IMR-90 (cell line): ENCODE results near the gene TAF10. TPM values are rescaled to one million over a fixed set of nuclear protein-coding genes. Genes with fewer than 3 reads are reported as not detected.

ENCODE experiments used
- ATAC-seq: fragments of 200-7000 bp; cut with Tn5 transposase; 2 replicates; pipeline ENCODE4 v1.9.1; 2020; ENCODE audit warnings: low read depth, mild to moderate bottlenecking, moderate library complexity
- BruUV-seq: library from RNA; stranded (reverse); fragments of 400-500 nt; replicated peaks from 2 replicates; lab custom pipeline; 2021; lab: Mats Ljungman, UMichigan
- CTCF ChIA-PET: fragments of 300-600 bp; formaldehyde crosslinking; extraction: SDS; loops from one replicate; lab custom pipeline; 2021; ENCODE audit warnings: antibody characterized with exemption; lab: Yijun Ruan, JAX
- POLR2A ChIA-PET: fragments of 300-600 bp; sonication (Branson Sonifier 250); formaldehyde crosslinking; loops from one replicate; lab custom pipeline; 2022; ENCODE audit warnings: antibody characterized with exemption; ENCODE audit not compliant: unreplicated experiment; lab: Charles Lee
- DNase-seq: peaks from one replicate; pipeline ENCODE4 v3.0.0; 2013
- H2AFZ ChIP-seq: replicated peaks from 2 replicates; pipeline ENCODE3; 2013; ENCODE audit warnings: low read length, mild to moderate bottlenecking; ENCODE audit not compliant: poor library complexity
- H2AK5ac ChIP-seq: 2 replicates; pipeline ENCODE4 v1.6.1; 2013; ENCODE audit warnings: low read depth, low read length, inconsistent platforms
- H2AK9ac ChIP-seq: replicated peaks from 2 replicates; pipeline ENCODE3; 2013; ENCODE audit warnings: mild to moderate bottlenecking, low read depth, low read length, moderate library complexity; ENCODE audit not compliant: poor library complexity
- H2BK120ac ChIP-seq: 2 replicates; pipeline ENCODE4 v1.6.1; 2013; ENCODE audit warnings: low read depth, low read length, inconsistent platforms
- H2BK15ac ChIP-seq: 3 replicates; pipeline ENCODE4 v1.6.1; 2013; ENCODE audit warnings: low read depth, low read length, inconsistent platforms
- H2BK20ac ChIP-seq: 2 replicates; pipeline ENCODE4 v1.6.1; 2013; ENCODE audit warnings: low read depth, mild to moderate bottlenecking, inconsistent platforms, low read length, moderate library complexity
- H2BK5ac ChIP-seq: 2 replicates; pipeline ENCODE4 v1.6.1; 2013; ENCODE audit warnings: mild to moderate bottlenecking, low read depth, low read length, inconsistent platforms; ENCODE audit not compliant: poor library complexity, severe bottlenecking
- H3K14ac ChIP-seq: replicated peaks from 2 replicates; pipeline ENCODE4 v1.6.1; 2013; ENCODE audit warnings: low read depth, low read length, inconsistent platforms
- H3K18ac ChIP-seq: 2 replicates; pipeline ENCODE4 v1.6.1; 2013; ENCODE audit warnings: low read depth, low read length, control low read depth
- H3K23ac ChIP-seq: 2 replicates; pipeline ENCODE4 v1.6.1; 2013; ENCODE audit warnings: low read depth, low read length, inconsistent platforms
- H3K27ac ChIP-seq: 2 replicates; pipeline ENCODE4 v1.5.1; 2013; ENCODE audit warnings: mild to moderate bottlenecking, control low read depth, low read length; ENCODE audit not compliant: insufficient read depth
- H3K27me3 ChIP-seq: 2 replicates; pipeline ENCODE4 v1.6.1; 2013; ENCODE audit warnings: low read length; ENCODE audit not compliant: control insufficient read depth, insufficient read depth
- H3K36me3 ChIP-seq: 2 replicates; pipeline ENCODE4 v1.6.1; 2013; ENCODE audit warnings: low read length, mixed read lengths; ENCODE audit not compliant: control insufficient read depth, insufficient read depth
- H3K4ac ChIP-seq: 2 replicates; pipeline ENCODE4 v1.6.1; 2013; ENCODE audit warnings: low read depth, low read length, inconsistent platforms
- H3K4me1 ChIP-seq: 2 replicates; pipeline ENCODE4 v1.6.1; 2013; ENCODE audit warnings: low read length, mixed read lengths; ENCODE audit not compliant: control insufficient read depth, insufficient read depth
- H3K4me2 ChIP-seq: 2 replicates; pipeline ENCODE4 v1.6.1; 2013; ENCODE audit warnings: low read depth, mild to moderate bottlenecking, control low read depth, low read length, moderate library complexity
- H3K4me3 ChIP-seq: 2 replicates; pipeline ENCODE4 v1.5.1; 2013; ENCODE audit warnings: low read depth, mild to moderate bottlenecking, control low read depth, low read length, moderate library complexity; ENCODE audit not compliant: insufficient read depth
- H3K56ac ChIP-seq: 2 replicates; pipeline ENCODE4 v1.6.1; 2013; ENCODE audit warnings: low read length, inconsistent platforms; ENCODE audit not compliant: insufficient read depth; ENCODE audit errors: extremely low read depth
- H3K79me1 ChIP-seq, 2 experiments: 2 replicates each; pipeline ENCODE4 v1.6.1; 2013; ENCODE audit warnings: low read length in 2 of 2, inconsistent platforms in 1 of 2, low read depth in 1 of 2
- H3K9ac ChIP-seq: 2 replicates; pipeline ENCODE4 v1.6.1; 2013; ENCODE audit warnings: low read depth, low read length, control low read depth
- H3K9me1 ChIP-seq: 2 replicates; pipeline ENCODE4 v1.6.1; 2013; ENCODE audit warnings: low read length, inconsistent platforms; ENCODE audit not compliant: insufficient read depth
- H3K9me3 ChIP-seq: 2 replicates; pipeline ENCODE4 v1.6.1; 2013; ENCODE audit warnings: low read length; ENCODE audit not compliant: control insufficient read depth, insufficient read depth
- H4K20me1 ChIP-seq: 2 replicates; pipeline ENCODE4 v1.6.1; 2013; ENCODE audit warnings: low read length, inconsistent platforms; ENCODE audit not compliant: insufficient read depth
- H4K5ac ChIP-seq: 2 replicates; pipeline ENCODE4 v1.6.1; 2013; ENCODE audit warnings: mild to moderate bottlenecking, low read depth, low read length, control low read depth
- H4K8ac ChIP-seq, 2 experiments: 2 replicates each; pipeline ENCODE4 v1.6.1; 2013; ENCODE audit warnings: low read depth in 2 of 2, low read length in 2 of 2, control low read depth in 1 of 2, inconsistent platforms in 1 of 2
- H4K91ac ChIP-seq: 2 replicates; pipeline ENCODE4 v1.6.1; 2013; ENCODE audit warnings: low read depth, low read length, inconsistent platforms; ENCODE audit not compliant: insufficient read depth
- BHLHE40 ChIP-seq: fragments of 150-350 bp; IDR thresholded peaks from 2 replicates; pipeline ENCODE4 v1.6.1; 2016; ENCODE audit warnings: mild to moderate bottlenecking, low read depth, low read length
- CHD1 ChIP-seq: IDR thresholded peaks from 2 replicates; pipeline ENCODE4 v1.6.1; 2012; ENCODE audit warnings: low read depth, low read length, improper control_type of control experiment
- MXI1 ChIP-seq: IDR thresholded peaks from 2 replicates; pipeline ENCODE4 v1.6.1; 2012; ENCODE audit warnings: low read depth, mild to moderate bottlenecking, low read length, moderate library complexity, borderline replicate concordance
- RCOR1 ChIP-seq: IDR thresholded peaks from 2 replicates; pipeline ENCODE4 v1.6.1; 2012; ENCODE audit warnings: mild to moderate bottlenecking, low read length, improper control_type of control experiment; ENCODE audit not compliant: insufficient replicate concordance
- RFX5 ChIP-seq: IDR thresholded peaks from 2 replicates; pipeline ENCODE4 v1.8.0; 2012; ENCODE audit warnings: low read depth, mild to moderate bottlenecking, low read length, moderate library complexity
- SMC3 ChIP-seq: fragments of 150-350 bp; IDR thresholded peaks from 2 replicates; pipeline ENCODE4 v1.6.1; 2016; ENCODE audit warnings: low read depth, mild to moderate bottlenecking, antibody characterized with exemption, low read length, moderate library complexity
- USF2 ChIP-seq: fragments of 150-350 bp; IDR thresholded peaks from 2 replicates; pipeline ENCODE4 v1.6.1; 2017; ENCODE audit warnings: mild to moderate bottlenecking, antibody characterized with exemption, low read length, low read depth
- WGBS, 2 experiments: methylation state at CpG; one replicate each; pipeline versions ENCODE4 v1.1.5 to v1.1.7; 2013; ENCODE audit warnings: missing lambda C conversion rate in 2 of 2; ENCODE audit not compliant: insufficient read length in 1 of 2; ENCODE audit errors: extremely low coverage in 2 of 2; 5-methylcytosine and 5-hydroxymethylcytosine counted together
- dilution Hi-C: fragments of 300-500 bp; cut with HindIII; formaldehyde crosslinking; loops from one replicate; pipeline ENCODE4 v1.14.3; 2018; ENCODE audit warnings: low sequenced_read_pairs; ENCODE audit not compliant: unreplicated experiment
- in situ Hi-C: fragments of 300-500 bp; cut with MboI; formaldehyde crosslinking; loops from 3 replicates; pipeline ENCODE4 v1.14.3; 2019; ENCODE audit warnings: low sequenced_read_pairs, inconsistent platforms, mixed read lengths
- intact Hi-C: fragments of 100-400 bp; cut with micrococcal nuclease; formaldehyde crosslinking; loops from 2 replicates; pipeline ENCODE4 v1.10.0; 2022
- polyA plus RNA-seq, 3 experiments: library from polyadenylated mRNA; depleted of rRNA; stranded (reverse); fragments of >200 nt; gene quantifications; 2 replicates each; pipeline ENCODE4 v1.2.3, GENCODE V29; 2012; ENCODE audit warnings: low replicate concordance in 1 of 3
- total RNA-seq: library from RNA; depleted of rRNA; stranded (reverse); fragments of >200 nt; gene quantifications from 2 replicates; pipeline ENCODE4 v1.2.3, GENCODE V29; 2012
- TF ChIP-seq, protein P1 (sequence below): conservative IDR thresholded peaks from 2 replicates; pipeline ENCODE4 v1.5.1; 2012; ENCODE audit warnings: mild to moderate bottlenecking, low read depth, low read length, improper control_type of control experiment

TAF10 gene
- total and polyA plus RNA-seq, 2 of the 4 experiments (the other 2 are of a cell fraction): 18.6 to 132 TPM

- TF ChIP-seq BHLHE40: no peak
These were observed 35.3 kb downstream of the TAF10 start (continued) for GRCh38 chr11:6576471-6577373.

DNA sequence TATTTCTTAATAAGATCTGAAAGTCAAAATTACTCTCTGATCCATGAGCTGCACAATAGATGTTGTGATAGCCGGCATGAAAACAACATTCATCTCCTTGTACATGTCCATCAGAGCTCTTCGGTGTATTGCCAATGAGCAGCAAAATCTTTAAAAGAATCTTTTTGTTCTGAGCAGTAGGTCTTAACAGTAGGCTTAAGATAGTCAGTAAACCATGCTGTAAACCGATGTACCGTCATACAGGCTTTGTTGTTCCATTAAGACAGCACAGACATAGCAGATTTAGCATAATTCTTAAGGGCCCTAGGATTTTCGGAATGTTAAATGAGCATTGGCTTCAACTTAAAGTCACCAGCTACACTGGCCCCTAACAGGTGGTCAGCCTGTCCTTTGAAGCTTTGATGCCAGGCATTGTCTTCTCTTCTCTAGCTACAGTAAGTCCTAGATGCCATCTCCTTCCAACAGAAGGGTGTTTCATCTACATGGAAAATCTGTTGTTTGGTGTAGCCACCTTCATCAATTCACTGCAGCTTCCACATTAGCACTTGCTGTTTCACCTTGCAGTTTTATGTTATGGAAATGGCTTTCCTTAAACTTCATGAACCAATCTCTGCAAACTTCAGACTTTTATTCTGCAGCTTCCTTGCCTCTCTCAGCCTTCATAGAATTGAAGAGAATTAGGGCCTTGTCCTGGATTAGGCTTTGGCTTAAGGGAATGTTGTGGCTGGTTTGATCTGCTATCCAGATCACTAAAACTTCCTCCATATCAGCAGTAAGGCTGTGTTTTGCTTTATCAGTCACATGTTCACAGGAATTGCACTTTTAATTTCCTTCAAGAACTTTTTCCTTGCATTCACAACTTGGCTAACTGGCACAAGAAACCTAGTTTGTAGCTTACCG is 37.0 kb downstream of the TAF10 start:
- ATAC-seq (no peak), DNase-seq (no peak)
- Histone ChIP-seq H2AK5ac (no peak overlapping the region), H3K9me3 (no peaks in the 10 kb centered on the region), H3K23ac (no peak overlapping the region), H3K27ac (no peak overlapping the region), H3K56ac (no peak overlapping the region), H3K27me3 (no peaks in the 10 kb centered on the region), H3K79me1 (peaks cover 0 to 3% of the 10 kb centered on the region in 2 experiments; a peak in 2 of 4 replicates), H3K9me1 (0 out of 2 replicates have a peak, but pooled peaks cover 1% of the 10 kb centered on the region), H4K8ac (no peak overlapping the region), H3K18ac (no peak overlapping the region), H3K4ac (no peak overlapping the region), H3K4me3 (no peak overlapping the region), H3K9ac (no peak overlapping the region), H3K14ac (no peak overlapping the region), H2AK9ac (no peak overlapping the region), H4K20me1 (no peaks in the 10 kb centered on the region), H2BK120ac (no peak overlapping the region), H2BK15ac (no peak overlapping the region), H3K36me3 (no peaks in the 10 kb centered on the region; the same call in 1 of the 2 replicates), H4K5ac (no peak overlapping the region), H3K4me1 (peaks cover 7% of the 10 kb centered on the region), H2BK5ac (no peak overlapping the region), H2AFZ (no peak overlapping the region), H2BK20ac (no peak overlapping the region), H4K91ac (no peak overlapping the region), H3K4me2 (no peak overlapping the region)
- no TSS peak for BruUV-seq
- POLR2A ChIA-PET: interaction anchor here (0.6 kb wide), 1 partner anchor 29 kb away, joined by 3 read pairs; no protein-coding TSS in a partner anchor
- dilution Hi-C loops (no loop called here), in situ Hi-C loops (no loop called here), intact Hi-C loops (no loop called here)
- CTCF ChIA-PET: interaction anchor here (0.5 to 0.7 kb wide), 2 partner anchors 44 kb away, joined by 3 read pairs; no protein-coding TSS in a partner anchor
- 79% methylated on average over 2 of the region's 6 CpGs; no CpG with 5 or more reads in 1 of the 2 experiments for WGBS, 2 experiments
- TF ChIP-seq RCOR1 (no peak), CHD1 (no peak), BHLHE40 (no peak), RFX5 (no peak), USF2 (no peak), MXI1 (no peak), SMC3 (no peak)
- TF ChIP-seq, protein P1, sequence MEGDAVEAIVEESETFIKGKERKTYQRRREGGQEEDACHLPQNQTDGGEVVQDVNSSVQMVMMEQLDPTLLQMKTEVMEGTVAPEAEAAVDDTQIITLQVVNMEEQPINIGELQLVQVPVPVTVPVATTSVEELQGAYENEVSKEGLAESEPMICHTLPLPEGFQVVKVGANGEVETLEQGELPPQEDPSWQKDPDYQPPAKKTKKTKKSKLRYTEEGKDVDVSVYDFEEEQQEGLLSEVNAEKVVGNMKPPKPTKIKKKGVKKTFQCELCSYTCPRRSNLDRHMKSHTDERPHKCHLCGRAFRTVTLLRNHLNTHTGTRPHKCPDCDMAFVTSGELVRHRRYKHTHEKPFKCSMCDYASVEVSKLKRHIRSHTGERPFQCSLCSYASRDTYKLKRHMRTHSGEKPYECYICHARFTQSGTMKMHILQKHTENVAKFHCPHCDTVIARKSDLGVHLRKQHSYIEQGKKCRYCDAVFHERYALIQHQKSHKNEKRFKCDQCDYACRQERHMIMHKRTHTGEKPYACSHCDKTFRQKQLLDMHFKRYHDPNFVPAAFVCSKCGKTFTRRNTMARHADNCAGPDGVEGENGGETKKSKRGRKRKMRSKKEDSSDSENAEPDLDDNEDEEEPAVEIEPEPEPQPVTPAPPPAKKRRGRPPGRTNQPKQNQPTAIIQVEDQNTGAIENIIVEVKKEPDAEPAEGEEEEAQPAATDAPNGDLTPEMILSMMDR: no peak
